ENCODE measurements around the gene DEXI. TPM values are rescaled to one million over a fixed set of nuclear protein-coding genes. Genes with fewer than 3 reads are reported as not detected.

The DEXI gene
- total and polyA plus RNA-seq, 2 of the 13 experiments (the other 11 are each of a cell fraction or from before 2014, with no cell fraction given) = 51.5 to 70.4 TPM

GRCh38 chr16:10921536-10922327 is 20.5 kb downstream of the DEXI start (continued):
- no peak for TF ChIP-seq ZNF142 (CRISPR knock-in tag; IDR thresholded peaks at IDR 0.05)
- TF ChIP-seq CBX1 (IDR thresholded peaks at IDR 0.05; ENCODE audit: low read depth) = peak; percentile 17
- TF ChIP-seq ZNF572 (CRISPR knock-in tag; IDR thresholded peaks at IDR 0.05) = peak; percentile 82; the same call in 1 of the 2 replicates
- 0 out of 2 replicates have a peak, but pooled peaks have one; percentile 51 for TF ChIP-seq ZNF879 (CRISPR knock-in tag; IDR thresholded peaks at IDR 0.05)
- TF ChIP-seq ZNF556 (CRISPR knock-in tag; IDR thresholded peaks at IDR 0.05; ENCODE audit: borderline replicate concordance) = 0 out of 2 replicates have a peak, but pooled peaks have one; percentile 46
- TF ChIP-seq KDM3A (CRISPR knock-in tag; IDR thresholded peaks at IDR 0.05; ENCODE audit: low read depth) = 0 out of 2 replicates have a peak, but pooled peaks have one; percentile 25
- TF ChIP-seq SOX13 (IDR thresholded peaks at IDR 0.05) = no peak
- no peak for TF ChIP-seq SOX13 (CRISPR knock-in tag; conservative IDR thresholded peaks at IDR 0.05 in 1 of 2, IDR thresholded peaks at IDR 0.05 in 1 of 2)
- 0 out of 2 replicates have a peak, but pooled peaks have one; percentile 29 for TF ChIP-seq ZNF143 (CRISPR knock-in tag; IDR thresholded peaks at IDR 0.05)
- peak; percentile 58; the same call in 1 of the 2 replicates for TF ChIP-seq ZMYM2 (CRISPR knock-in tag; IDR thresholded peaks at IDR 0.05)
- no peak for TF ChIP-seq MEF2D (CRISPR knock-in tag; IDR thresholded peaks at IDR 0.05)
- peak; percentile 97 for TF ChIP-seq NFIB (CRISPR knock-in tag; IDR thresholded peaks at IDR 0.05; ENCODE audit: borderline replicate concordance)
- TF ChIP-seq TFAP4 (IDR thresholded peaks at IDR 0.05; ENCODE audit: borderline replicate concordance, low read depth) = no peak
- TF ChIP-seq CBX5 (CRISPR knock-in tag; IDR thresholded peaks at IDR 0.05; ENCODE audit: borderline replicate concordance) = 0 out of 2 replicates have a peak, but pooled peaks have one; percentile 39
- TF ChIP-seq ZFP90 (CRISPR knock-in tag; IDR thresholded peaks at IDR 0.05; ENCODE audit: borderline replicate concordance) = 0 out of 2 replicates have a peak, but pooled peaks have one; percentile 1
- peak; percentile 43; the same call in 1 of the 2 replicates for TF ChIP-seq RCOR2 (CRISPR knock-in tag; IDR thresholded peaks at IDR 0.05)
- peak; percentile 93 for TF ChIP-seq PPARG (CRISPR knock-in tag; conservative IDR thresholded peaks at IDR 0.05)
- TF ChIP-seq ZNF629 (CRISPR knock-in tag; conservative IDR thresholded peaks at IDR 0.05) = peak; percentile 92
- no peak for TF ChIP-seq HHEX (CRISPR knock-in tag; IDR thresholded peaks at IDR 0.05)
- TF ChIP-seq ZNF788 (CRISPR knock-in tag; IDR thresholded peaks at IDR 0.05; ENCODE audit: borderline replicate concordance) = 0 out of 2 replicates have a peak, but pooled peaks have one; percentile 18
- 0 out of 2 replicates have a peak, but pooled peaks have one; percentile 28 for TF ChIP-seq TBX2 (CRISPR knock-in tag; IDR thresholded peaks at IDR 0.05; ENCODE audit: borderline replicate concordance)
- peak; percentile 60; the same call in 1 of the 2 replicates for TF ChIP-seq ZNF891 (CRISPR knock-in tag; IDR thresholded peaks at IDR 0.05)
- TF ChIP-seq NRL (CRISPR knock-in tag; IDR thresholded peaks at IDR 0.05; ENCODE audit: borderline replicate concordance) = peak; percentile 64; the same call in 1 of the 2 replicates
- no peak for TF ChIP-seq ARID2 (CRISPR knock-in tag; IDR thresholded peaks at IDR 0.05; ENCODE audit: borderline replicate concordance)
